Fibroblast of lung (primary cell): ENCODE results near the gene CDY1.
"Not testable (repeated sequence)": the region's sequence is repeated elsewhere in the genome, so short reads cannot be mapped to it uniquely, and the experiment has no call there.

ENCODE experiments used
- EZH2 ChIP-seq: IDR thresholded peaks from 2 replicates; pipeline ENCODE4 v1.5.1; 2012; ENCODE audit warnings: low read length, control low read depth, mild to moderate bottlenecking; ENCODE audit errors: missing control alignments
- TF ChIP-seq, protein P1 (sequence below), 2 donors: IDR thresholded peaks in 1 of 2; conservative IDR thresholded peaks in 1 of 2; 1 replicate in 1 of 2; 2 replicates in 1 of 2; pipeline ENCODE4 v1.5.1; 2011 to 2012; ENCODE audit warnings: low read length in 2 of 2, control low read depth in 1 of 2, inconsistent platforms in 1 of 2, low read depth in 1 of 2, mild to moderate bottlenecking in 1 of 2

DNA sequence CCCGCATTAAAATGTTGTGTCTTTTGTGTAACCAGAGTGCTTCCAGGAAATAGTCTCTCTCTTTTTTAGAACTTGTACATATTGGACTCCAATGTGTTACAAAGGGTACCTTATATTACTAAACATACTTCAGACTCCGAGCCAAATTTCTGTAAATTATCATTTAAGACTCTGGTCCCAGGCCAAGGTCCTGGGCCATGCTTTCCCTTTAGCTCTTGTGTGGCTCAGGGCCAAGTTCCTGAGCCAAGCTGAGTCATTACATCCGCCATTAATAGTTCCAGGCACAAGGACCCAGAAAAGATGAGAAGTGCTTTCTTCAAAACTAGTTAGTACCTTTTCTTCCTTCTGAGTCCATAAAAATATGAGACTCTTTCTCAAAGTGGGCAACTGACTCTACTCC is 4.6 kb downstream of the CDY1 start:
- TF ChIP-seq, protein P1, sequence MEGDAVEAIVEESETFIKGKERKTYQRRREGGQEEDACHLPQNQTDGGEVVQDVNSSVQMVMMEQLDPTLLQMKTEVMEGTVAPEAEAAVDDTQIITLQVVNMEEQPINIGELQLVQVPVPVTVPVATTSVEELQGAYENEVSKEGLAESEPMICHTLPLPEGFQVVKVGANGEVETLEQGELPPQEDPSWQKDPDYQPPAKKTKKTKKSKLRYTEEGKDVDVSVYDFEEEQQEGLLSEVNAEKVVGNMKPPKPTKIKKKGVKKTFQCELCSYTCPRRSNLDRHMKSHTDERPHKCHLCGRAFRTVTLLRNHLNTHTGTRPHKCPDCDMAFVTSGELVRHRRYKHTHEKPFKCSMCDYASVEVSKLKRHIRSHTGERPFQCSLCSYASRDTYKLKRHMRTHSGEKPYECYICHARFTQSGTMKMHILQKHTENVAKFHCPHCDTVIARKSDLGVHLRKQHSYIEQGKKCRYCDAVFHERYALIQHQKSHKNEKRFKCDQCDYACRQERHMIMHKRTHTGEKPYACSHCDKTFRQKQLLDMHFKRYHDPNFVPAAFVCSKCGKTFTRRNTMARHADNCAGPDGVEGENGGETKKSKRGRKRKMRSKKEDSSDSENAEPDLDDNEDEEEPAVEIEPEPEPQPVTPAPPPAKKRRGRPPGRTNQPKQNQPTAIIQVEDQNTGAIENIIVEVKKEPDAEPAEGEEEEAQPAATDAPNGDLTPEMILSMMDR (conservative IDR thresholded peaks at IDR 0.05 in 1 of 2, IDR thresholded peaks at IDR 0.05 in 1 of 2; ENCODE audit: low read depth in 1 of 2, low read length in 2 of 2) = not testable (repeated sequence)
- TF ChIP-seq EZH2 = not testable (repeated sequence)
